ENCODE measurements around the gene LOXL1.

DNA sequence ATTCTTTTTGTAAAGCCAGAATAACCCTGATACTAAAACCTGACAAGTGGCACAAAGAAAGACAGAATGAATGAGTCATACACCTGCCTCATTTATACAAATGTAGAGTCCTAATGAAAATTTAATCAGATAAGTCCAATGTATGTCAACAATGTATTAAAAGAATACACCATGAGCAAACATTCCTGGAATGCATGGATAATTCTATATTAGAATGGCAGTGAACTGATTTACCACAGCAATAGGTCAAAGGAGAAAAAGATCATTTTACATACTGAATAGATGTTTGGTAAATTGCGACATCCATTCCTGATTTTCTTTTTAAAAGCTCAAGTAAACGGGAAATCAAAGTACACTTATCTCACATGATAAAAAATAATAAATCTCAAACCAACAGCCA, 11.2 kb upstream of the LOXL1 start:
- TF ChIP-seq, protein P1, sequence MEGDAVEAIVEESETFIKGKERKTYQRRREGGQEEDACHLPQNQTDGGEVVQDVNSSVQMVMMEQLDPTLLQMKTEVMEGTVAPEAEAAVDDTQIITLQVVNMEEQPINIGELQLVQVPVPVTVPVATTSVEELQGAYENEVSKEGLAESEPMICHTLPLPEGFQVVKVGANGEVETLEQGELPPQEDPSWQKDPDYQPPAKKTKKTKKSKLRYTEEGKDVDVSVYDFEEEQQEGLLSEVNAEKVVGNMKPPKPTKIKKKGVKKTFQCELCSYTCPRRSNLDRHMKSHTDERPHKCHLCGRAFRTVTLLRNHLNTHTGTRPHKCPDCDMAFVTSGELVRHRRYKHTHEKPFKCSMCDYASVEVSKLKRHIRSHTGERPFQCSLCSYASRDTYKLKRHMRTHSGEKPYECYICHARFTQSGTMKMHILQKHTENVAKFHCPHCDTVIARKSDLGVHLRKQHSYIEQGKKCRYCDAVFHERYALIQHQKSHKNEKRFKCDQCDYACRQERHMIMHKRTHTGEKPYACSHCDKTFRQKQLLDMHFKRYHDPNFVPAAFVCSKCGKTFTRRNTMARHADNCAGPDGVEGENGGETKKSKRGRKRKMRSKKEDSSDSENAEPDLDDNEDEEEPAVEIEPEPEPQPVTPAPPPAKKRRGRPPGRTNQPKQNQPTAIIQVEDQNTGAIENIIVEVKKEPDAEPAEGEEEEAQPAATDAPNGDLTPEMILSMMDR (IDR thresholded peaks at IDR 0.05; ENCODE audit: insufficient read depth, low read depth, low read length): no peak
- TF ChIP-seq EZH2 (IDR thresholded peaks at IDR 0.05; ENCODE audit: insufficient read depth, low read length): no peak

Data from astrocyte (in vitro differentiated cells and primary cell).